ENCODE data around the gene STMND1.

GRCh38 chr6:17120019-17120418, 18.2 kb downstream of the STMND1 start:
- no peak for TF ChIP-seq CTCF (IDR thresholded peaks at IDR 0.05; ENCODE audit: insufficient read depth, low read length)
- no peak for TF ChIP-seq POLR2AphosphoS5 (IDR thresholded peaks at IDR 0.05; ENCODE audit: low read depth)
- TF ChIP-seq GABPA (IDR thresholded peaks at IDR 0.05; ENCODE audit: low read depth), result no peak
- no peak for TF ChIP-seq REST (IDR thresholded peaks at IDR 0.05; ENCODE audit: insufficient replicate concordance, low read depth)

Measured in HL-60 (cell line).